ENCODE measurements around the gene YY2.

DNA sequence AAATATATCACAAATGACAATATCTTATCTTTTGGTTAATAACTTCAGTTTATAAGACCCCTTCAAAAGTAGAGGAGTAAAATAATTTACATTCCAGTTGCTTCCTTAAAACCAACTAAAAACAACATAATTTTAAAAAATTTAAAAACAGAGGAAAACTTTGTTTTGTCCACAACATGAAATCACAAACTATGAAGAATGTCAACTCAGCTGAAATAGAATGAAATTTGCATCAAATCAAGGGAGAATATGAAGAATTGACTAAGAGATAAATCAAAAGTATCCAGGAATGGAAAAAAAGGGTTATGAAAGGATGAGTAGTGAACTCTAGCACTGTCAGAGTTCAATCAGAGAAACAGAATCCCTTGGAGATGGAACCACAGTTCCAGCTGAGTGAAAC, 2.2 kb upstream of the YY2 start:
- TF ChIP-seq, protein P1, sequence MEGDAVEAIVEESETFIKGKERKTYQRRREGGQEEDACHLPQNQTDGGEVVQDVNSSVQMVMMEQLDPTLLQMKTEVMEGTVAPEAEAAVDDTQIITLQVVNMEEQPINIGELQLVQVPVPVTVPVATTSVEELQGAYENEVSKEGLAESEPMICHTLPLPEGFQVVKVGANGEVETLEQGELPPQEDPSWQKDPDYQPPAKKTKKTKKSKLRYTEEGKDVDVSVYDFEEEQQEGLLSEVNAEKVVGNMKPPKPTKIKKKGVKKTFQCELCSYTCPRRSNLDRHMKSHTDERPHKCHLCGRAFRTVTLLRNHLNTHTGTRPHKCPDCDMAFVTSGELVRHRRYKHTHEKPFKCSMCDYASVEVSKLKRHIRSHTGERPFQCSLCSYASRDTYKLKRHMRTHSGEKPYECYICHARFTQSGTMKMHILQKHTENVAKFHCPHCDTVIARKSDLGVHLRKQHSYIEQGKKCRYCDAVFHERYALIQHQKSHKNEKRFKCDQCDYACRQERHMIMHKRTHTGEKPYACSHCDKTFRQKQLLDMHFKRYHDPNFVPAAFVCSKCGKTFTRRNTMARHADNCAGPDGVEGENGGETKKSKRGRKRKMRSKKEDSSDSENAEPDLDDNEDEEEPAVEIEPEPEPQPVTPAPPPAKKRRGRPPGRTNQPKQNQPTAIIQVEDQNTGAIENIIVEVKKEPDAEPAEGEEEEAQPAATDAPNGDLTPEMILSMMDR (IDR thresholded peaks at IDR 0.05), result no peak
- TF ChIP-seq POLR2A (IDR thresholded peaks at IDR 0.05), result no peak
